H9 (cell line): ENCODE results near the gene SLC47A2. TPM values are rescaled to one million over a fixed set of nuclear protein-coding genes. Genes with fewer than 3 reads are reported as not detected.

ENCODE experiments used
- DNase-seq: peaks from one replicate; pipeline ENCODE4 v3.0.0-alpha.2; 2017
- H2AFZ ChIP-seq: one replicate; pipeline ENCODE4 v1.6.1; 2013; ENCODE audit warnings: mild to moderate bottlenecking, low read length, control low read depth, moderate library complexity
- H2AK5ac ChIP-seq: 2 replicates; pipeline ENCODE4 v1.6.1; 2013; ENCODE audit warnings: low read length, control low read depth, mixed read lengths; ENCODE audit not compliant: insufficient read length
- H2BK120ac ChIP-seq: one replicate; pipeline ENCODE4 v1.6.1; 2013; ENCODE audit warnings: low read depth, mild to moderate bottlenecking, low read length, control low read depth, inconsistent platforms; ENCODE audit not compliant: poor library complexity, severe bottlenecking
- H2BK12ac ChIP-seq: 2 replicates; pipeline ENCODE4 v1.6.1; 2013; ENCODE audit warnings: low read length, control low read depth, mixed read lengths, low read depth; ENCODE audit not compliant: insufficient read length
- H2BK15ac ChIP-seq: 2 replicates; pipeline ENCODE4 v1.6.1; 2013; ENCODE audit warnings: low read depth, low read length, control low read depth
- H2BK20ac ChIP-seq: one replicate; pipeline ENCODE4 v1.6.1; 2013; ENCODE audit warnings: low read depth, mild to moderate bottlenecking, low read length, control low read depth, inconsistent platforms; ENCODE audit not compliant: poor library complexity, severe bottlenecking
- H2BK5ac ChIP-seq: 2 replicates; pipeline ENCODE4 v1.6.1; 2013; ENCODE audit warnings: low read length, control low read depth, mixed read lengths; ENCODE audit not compliant: insufficient read length
- H3K14ac ChIP-seq: 2 replicates; pipeline ENCODE4 v1.6.1; 2013; ENCODE audit warnings: low read length, control low read depth; ENCODE audit not compliant: insufficient read depth
- H3K18ac ChIP-seq: 2 replicates; pipeline ENCODE4 v1.6.1; 2013; ENCODE audit warnings: low read depth, mild to moderate bottlenecking, mixed read lengths, low read length, control low read depth; ENCODE audit not compliant: insufficient read length
- H3K23ac ChIP-seq: 2 replicates; pipeline ENCODE4 v1.6.1; 2013; ENCODE audit warnings: low read length, control low read depth, mixed read lengths, low read depth; ENCODE audit not compliant: insufficient read length
- H3K23me2 ChIP-seq: 2 replicates; pipeline ENCODE4 v1.6.1; 2013; ENCODE audit warnings: low read depth, mild to moderate bottlenecking, mixed read lengths, low read length, control low read depth; ENCODE audit not compliant: insufficient read length, poor library complexity, severe bottlenecking
- H3K27ac ChIP-seq: 2 replicates; pipeline ENCODE4 v1.5.1; 2013; ENCODE audit warnings: low read length, control low read depth, mixed read lengths, low read depth; ENCODE audit not compliant: insufficient read length
- H3K27me3 ChIP-seq: 2 replicates; pipeline ENCODE4 v1.6.1; 2013; ENCODE audit warnings: low read length, control low read depth, inconsistent platforms; ENCODE audit not compliant: insufficient read depth
- H3K4ac ChIP-seq: 2 replicates; pipeline ENCODE4 v1.6.1; 2013; ENCODE audit warnings: low read depth, mild to moderate bottlenecking, control low read depth, inconsistent platforms, low read length, moderate library complexity
- H3K4me1 ChIP-seq: 2 replicates; pipeline ENCODE4 v1.6.1; 2013; ENCODE audit warnings: low read length, control low read depth, inconsistent platforms; ENCODE audit not compliant: insufficient read depth
- H3K4me2 ChIP-seq: 2 replicates; pipeline ENCODE4 v1.6.1; 2013; ENCODE audit warnings: low read length, control low read depth, mixed read lengths; ENCODE audit not compliant: insufficient read length, insufficient read depth
- H3K56ac ChIP-seq: 2 replicates; pipeline ENCODE4 v1.6.1; 2013; ENCODE audit warnings: low read depth, mild to moderate bottlenecking, mixed read lengths, low read length, control low read depth; ENCODE audit not compliant: insufficient read length
- H3K79me1 ChIP-seq: 2 replicates; pipeline ENCODE4 v1.6.1; 2013; ENCODE audit warnings: low read depth, mild to moderate bottlenecking, moderate library complexity, low read length, control low read depth, inconsistent platforms; ENCODE audit not compliant: insufficient read depth, poor library complexity, severe bottlenecking
- H3K79me2 ChIP-seq: 2 replicates; pipeline ENCODE4 v1.6.1; 2013; ENCODE audit warnings: low read length, control low read depth, inconsistent platforms; ENCODE audit not compliant: insufficient read depth
- H3K9ac ChIP-seq: 2 replicates; pipeline ENCODE4 v1.6.1; 2013; ENCODE audit warnings: low read length, control low read depth, mixed read lengths; ENCODE audit not compliant: insufficient read length; ENCODE audit errors: extremely low read depth
- H3K9me3 ChIP-seq: one replicate; pipeline ENCODE4 v1.6.1; 2013; ENCODE audit warnings: low read depth, low read length, inconsistent platforms; ENCODE audit not compliant: control insufficient read depth
- H3T11ph ChIP-seq: one replicate; pipeline ENCODE4 v1.6.1; 2013; ENCODE audit warnings: mild to moderate bottlenecking, low read length, control low read depth, inconsistent platforms
- H4K20me1 ChIP-seq: one replicate; pipeline ENCODE4 v1.6.1; 2013; ENCODE audit not compliant: control insufficient read depth, insufficient read length, insufficient read depth
- H4K5ac ChIP-seq: 2 replicates; pipeline ENCODE4 v1.6.1; 2013; ENCODE audit warnings: low read depth, mild to moderate bottlenecking, mixed read lengths, low read length, control low read depth; ENCODE audit not compliant: insufficient read length
- H4K8ac ChIP-seq: replicated peaks from 2 replicates; pipeline ENCODE4 v1.6.1; 2013; ENCODE audit warnings: low read length, control low read depth, mixed read lengths, low read depth; ENCODE audit not compliant: insufficient read length
- H4K91ac ChIP-seq: 2 replicates; pipeline ENCODE4 v1.6.1; 2013; ENCODE audit warnings: low read depth, mild to moderate bottlenecking, moderate library complexity, mixed read lengths, low read length, control low read depth; ENCODE audit not compliant: insufficient read length
- H3K27ac Mint-ChIP-seq, 3 experiments: 2 replicates in 2 of 3; 3 replicates in 1 of 3; pipeline ENCODE4 v1.8.0; 2020 to 2021; ENCODE audit warnings: mixed read lengths in 3 of 3, mild to moderate bottlenecking in 1 of 3, moderate library complexity in 1 of 3
- H3K27me3 Mint-ChIP-seq: 2 replicates; pipeline ENCODE4 v1.8.0; 2021; ENCODE audit warnings: low read depth, mild to moderate bottlenecking, moderate library complexity, mixed read lengths
- H3K36me3 Mint-ChIP-seq, 3 experiments: 2 replicates in 2 of 3; 3 replicates in 1 of 3; pipeline ENCODE4 v1.8.0; 2020 to 2021; ENCODE audit warnings: low read depth in 3 of 3, mixed read lengths in 3 of 3; ENCODE audit not compliant: insufficient read depth in 1 of 3
- H3K4me1 Mint-ChIP-seq, 2 experiments: 2 replicates each; pipeline ENCODE4 v1.8.0; 2020; ENCODE audit warnings: mixed read lengths in 2 of 2
- H3K4me3 Mint-ChIP-seq, 2 experiments: 2 replicates in 1 of 2; 3 replicates in 1 of 2; pipeline ENCODE4 v1.8.0; 2020 to 2021; ENCODE audit warnings: mild to moderate bottlenecking in 2 of 2, mixed read lengths in 2 of 2, moderate library complexity in 1 of 2
- H3K9me3 Mint-ChIP-seq, 2 experiments: 2 replicates in 1 of 2; 3 replicates in 1 of 2; pipeline ENCODE4 v1.8.0; 2020; ENCODE audit warnings: mild to moderate bottlenecking in 2 of 2, mixed read lengths in 2 of 2, moderate library complexity in 1 of 2
- WGBS: extraction: QIAGEN DNeasy Blood & Tissue Kit; methylation state at CpG from one replicate; pipeline ENCODE4 v1.1.7; 2013; ENCODE audit warnings: missing lambda C conversion rate, low lambda C conversion rate, mixed read lengths; ENCODE audit not compliant: insufficient read length; ENCODE audit errors: extremely low coverage; 5-methylcytosine and 5-hydroxymethylcytosine counted together
- total RNA-seq: library from RNA; stranded (reverse); gene quantifications from 2 replicates; pipeline ENCODE4 v1.2.1, GENCODE V29; 2021
- TF ChIP-seq, protein P1 (sequence below): fragments of 200-600 bp; sonication (generic); conservative IDR thresholded peaks from 3 replicates; pipeline ENCODE4 v1.8.0; 2021; ENCODE audit warnings: antibody characterized with exemption, mild to moderate bottlenecking

SLC47A2 gene
- total RNA-seq, 1 experiment from 2014 or later, result not detected

DNA sequence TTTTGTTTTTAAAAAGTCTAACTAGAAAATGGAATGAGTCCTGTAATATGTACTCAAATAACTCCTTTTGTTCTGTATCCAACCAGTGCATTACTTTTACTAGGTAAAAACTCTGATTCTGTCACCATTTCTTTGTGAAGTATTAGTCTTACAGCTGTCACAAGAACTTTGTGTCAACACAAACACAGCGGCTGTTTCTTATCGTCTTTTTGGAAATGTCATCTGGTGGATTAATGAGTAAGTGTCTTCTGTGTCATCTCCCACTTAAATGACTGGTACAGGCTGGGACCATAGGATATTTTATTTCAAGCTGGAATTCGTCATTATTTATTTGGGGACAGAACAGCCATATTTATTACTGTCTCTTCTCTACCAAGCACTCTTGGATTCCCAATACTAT is 86.9 kb downstream of the SLC47A2 start:
- Histone ChIP-seq H3K9ac (no peak overlapping the region), H3K23ac (no peak overlapping the region), H3K79me1 (no peaks in the 10 kb centered on the region), H2BK120ac (no peak overlapping the region), H3K18ac (no peak overlapping the region), H2BK20ac (no peak overlapping the region), H4K5ac (no peak overlapping the region), H2BK15ac (no peak overlapping the region), H3K27me3 (no peaks in the 10 kb centered on the region), H3K56ac (no peak overlapping the region), H3K4me2 (no peak overlapping the region), H2BK5ac (no peak overlapping the region), H3K23me2 (no peaks in the 10 kb centered on the region), H4K8ac (no peak overlapping the region), H3K4me1 (no peaks in the 10 kb centered on the region), H4K20me1 (no peaks in the 10 kb centered on the region), H3K9me3 (no peaks in the 10 kb centered on the region), H2AK5ac (no peak overlapping the region), H4K91ac (no peak overlapping the region), H2AFZ (no peak overlapping the region), H3T11ph (no peak overlapping the region), H2BK12ac (no peak overlapping the region), H3K27ac (no peak overlapping the region), H3K79me2 (no peaks in the 10 kb centered on the region), H3K4ac (no peak overlapping the region), H3K14ac (no peak overlapping the region)
- H3K27me3 Mint-ChIP-seq, result no peaks in the 10 kb centered on the region; the same call in 1 of the 2 replicates
- no CpG with 5 or more reads among the region's 3 CpGs for WGBS
- no peak for DNase-seq
- no peaks in the 10 kb centered on the region for H3K4me1 Mint-ChIP-seq
- H3K27ac Mint-ChIP-seq, result no peak overlapping the region
- TF ChIP-seq, protein P1, sequence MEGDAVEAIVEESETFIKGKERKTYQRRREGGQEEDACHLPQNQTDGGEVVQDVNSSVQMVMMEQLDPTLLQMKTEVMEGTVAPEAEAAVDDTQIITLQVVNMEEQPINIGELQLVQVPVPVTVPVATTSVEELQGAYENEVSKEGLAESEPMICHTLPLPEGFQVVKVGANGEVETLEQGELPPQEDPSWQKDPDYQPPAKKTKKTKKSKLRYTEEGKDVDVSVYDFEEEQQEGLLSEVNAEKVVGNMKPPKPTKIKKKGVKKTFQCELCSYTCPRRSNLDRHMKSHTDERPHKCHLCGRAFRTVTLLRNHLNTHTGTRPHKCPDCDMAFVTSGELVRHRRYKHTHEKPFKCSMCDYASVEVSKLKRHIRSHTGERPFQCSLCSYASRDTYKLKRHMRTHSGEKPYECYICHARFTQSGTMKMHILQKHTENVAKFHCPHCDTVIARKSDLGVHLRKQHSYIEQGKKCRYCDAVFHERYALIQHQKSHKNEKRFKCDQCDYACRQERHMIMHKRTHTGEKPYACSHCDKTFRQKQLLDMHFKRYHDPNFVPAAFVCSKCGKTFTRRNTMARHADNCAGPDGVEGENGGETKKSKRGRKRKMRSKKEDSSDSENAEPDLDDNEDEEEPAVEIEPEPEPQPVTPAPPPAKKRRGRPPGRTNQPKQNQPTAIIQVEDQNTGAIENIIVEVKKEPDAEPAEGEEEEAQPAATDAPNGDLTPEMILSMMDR, result no peak
- H3K4me3 Mint-ChIP-seq, result no peak overlapping the region
- peaks cover 2% of the 10 kb centered on the region in 2 experiments; a peak in 3 of 5 replicates for H3K9me3 Mint-ChIP-seq
- H3K36me3 Mint-ChIP-seq, result no peaks in the 10 kb centered on the region

Other genes with a start within 250 kb of the SLC47A2 start
- gene SLC47A1, start 182.7 kb downstream of the SLC47A2 start, total RNA-seq, result 2.0 and 4.0 TPM in 2 replicates
- gene ALDH3A2, start 67.8 kb downstream of the SLC47A2 start, total RNA-seq, result 94.2 and 100 TPM in 2 replicates
- gene ALDH3A1, start 31.7 kb upstream of the SLC47A2 start, total RNA-seq, result 0.31 and 0.39 TPM in 2 replicates
- 10.8 and 11.5 TPM in 2 replicates for gene ULK2, start 151.4 kb upstream of the SLC47A2 start, total RNA-seq